Kidney (tissue), 14 donors: ENCODE results near the gene ATRX. TPM values are rescaled to one million over a fixed set of nuclear protein-coding genes. Genes with fewer than 3 reads are reported as not detected.
"Not testable (repeated sequence)": the region's sequence is repeated elsewhere in the genome, so short reads cannot be mapped to it uniquely, and the experiment has no call there.

ENCODE experiments used
- DNase-seq, 5 donors: peaks; one replicate each; pipeline ENCODE4 v3.0.0-alpha.2; 2013 to 2020
- FAIRE-seq: peaks from 2 replicates; lab custom pipeline; 2012; peaks lifted over from hg19 to GRCh38; lab: Jason Lieb, UNC
- H3K27ac ChIP-seq, 2 donors: one replicate each; pipeline ENCODE4 v1.7.0; 2013; ENCODE audit warnings: low read depth in 2 of 2, low read length in 2 of 2, inconsistent platforms in 1 of 2
- H3K27me3 ChIP-seq: one replicate; pipeline ENCODE4 v1.7.1; 2013; ENCODE audit warnings: low read length, inconsistent platforms; ENCODE audit not compliant: control insufficient read depth, insufficient read depth
- H3K36me3 ChIP-seq, 3 donors: one replicate each; pipeline versions ENCODE4 v1.7.0 to v1.7.1; 2013; ENCODE audit warnings: low read length in 3 of 3, control low read depth in 1 of 3, inconsistent platforms in 1 of 3; ENCODE audit not compliant: insufficient read depth in 3 of 3, control insufficient read depth in 2 of 3
- H3K4me1 ChIP-seq, 3 donors: one replicate each; pipeline versions ENCODE4 v1.7.0 to v1.7.1; 2013; ENCODE audit warnings: low read length in 3 of 3, inconsistent platforms in 1 of 3, low read depth in 1 of 3; ENCODE audit not compliant: control insufficient read depth in 2 of 3, insufficient read depth in 2 of 3
- H3K4me3 ChIP-seq, 3 donors: one replicate each; pipeline versions ENCODE4 v1.7.0 to v1.8.1; 2013; ENCODE audit warnings: low read length in 3 of 3, control low read depth in 1 of 3, inconsistent platforms in 1 of 3
- H3K9ac ChIP-seq, 3 donors: one replicate each; pipeline versions ENCODE4 v1.7.0 to v1.7.1; 2013; ENCODE audit warnings: low read length in 3 of 3, control low read depth in 1 of 3, inconsistent platforms in 1 of 3
- H3K9me3 ChIP-seq, 3 donors: one replicate each; pipeline versions ENCODE4 v1.7.0 to v1.7.1; 2013; ENCODE audit warnings: low read length in 3 of 3, control low read depth in 1 of 3, inconsistent platforms in 1 of 3; ENCODE audit not compliant: control insufficient read depth in 2 of 3, insufficient read depth in 1 of 3
- intact Hi-C: fragments of 100-400 bp; cut with DNase I; formaldehyde crosslinking; loops from one replicate; pipeline ENCODE4 v1.11.1; 2022
- polyA plus RNA-seq: library from polyadenylated mRNA; stranded (reverse); fragments of 350-450 nt; fragmentation: Illumina TruSeq; extraction: RNeasy Lipid Tissue Mini Kit (QIAGEN cat#74804); gene quantifications from one replicate; pipeline ENCODE4 v1.2.3, GENCODE V29; 2014; ENCODE audit warnings: low read depth, low replicate concordance; ENCODE audit not compliant: insufficient read depth
- total RNA-seq: library from RNA; stranded (reverse); fragmentation: NEBNext Ultra II Directional; extraction: Animal tissue kit (Norgen Biotek cat#: 25700); gene quantifications from one replicate; pipeline ENCODE4 v1.2.1, GENCODE V29; 2021
- TF ChIP-seq, protein P1 (sequence below): IDR thresholded peaks from 3 replicates; pipeline ENCODE4 v1.5.1; 2012; ENCODE audit warnings: mild to moderate bottlenecking, moderate library complexity, borderline replicate concordance; ENCODE audit not compliant: insufficient read depth; ENCODE audit errors: extremely low read depth
- donor health status: control.
- donor health status: control.
- donor health status: control.
- donor health status: control.
- donor health status: control.
- donor health status: DM: yes; HTN: yes; CAD: no.
- donor health status: Normal renal cell carcinoma (clear cell type).

ATRX gene
- total and polyA plus RNA-seq, 2 donors from 2014 or later: 6.0 to 93.5 TPM

DNA sequence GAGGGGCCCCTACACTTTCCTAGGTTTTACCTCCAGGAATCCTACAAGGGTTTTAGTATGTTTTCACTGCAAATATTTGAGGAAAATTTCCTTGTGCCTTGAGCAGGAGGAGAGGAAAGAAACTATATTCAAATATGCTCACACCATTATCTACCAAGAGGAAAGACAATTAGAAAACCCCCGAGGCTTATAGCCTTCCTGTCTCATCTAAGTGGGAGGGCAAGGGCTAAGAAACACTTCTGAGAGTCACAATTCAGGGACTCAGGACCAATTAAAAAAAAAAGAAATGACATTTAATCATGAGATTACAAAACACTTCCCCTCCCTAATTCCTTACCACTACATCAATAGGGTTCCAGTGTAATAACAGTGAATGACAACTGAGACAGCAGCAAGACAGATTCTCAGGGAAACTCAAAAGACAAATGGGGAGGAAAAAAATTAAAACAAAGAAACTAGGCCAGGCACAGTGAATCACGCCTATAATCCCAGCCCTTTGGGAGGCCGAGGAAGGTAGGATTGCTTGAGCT, 45.6 kb downstream of the ATRX start:
- no peaks in the 10 kb centered on the region for H3K9me3 ChIP-seq
- no peak overlapping the region for H3K27ac ChIP-seq
- H3K9ac ChIP-seq: no peak overlapping the region
- no peaks in the 10 kb centered on the region for H3K27me3 ChIP-seq
- no peak overlapping the region for H3K4me3 ChIP-seq
- H3K36me3 ChIP-seq: no peaks in the 10 kb centered on the region
- intact Hi-C loops: no loop called here
- DNase-seq (no peak), FAIRE-seq (no peak)
- no peaks in the 10 kb centered on the region for H3K4me1 ChIP-seq
- TF ChIP-seq, protein P1, sequence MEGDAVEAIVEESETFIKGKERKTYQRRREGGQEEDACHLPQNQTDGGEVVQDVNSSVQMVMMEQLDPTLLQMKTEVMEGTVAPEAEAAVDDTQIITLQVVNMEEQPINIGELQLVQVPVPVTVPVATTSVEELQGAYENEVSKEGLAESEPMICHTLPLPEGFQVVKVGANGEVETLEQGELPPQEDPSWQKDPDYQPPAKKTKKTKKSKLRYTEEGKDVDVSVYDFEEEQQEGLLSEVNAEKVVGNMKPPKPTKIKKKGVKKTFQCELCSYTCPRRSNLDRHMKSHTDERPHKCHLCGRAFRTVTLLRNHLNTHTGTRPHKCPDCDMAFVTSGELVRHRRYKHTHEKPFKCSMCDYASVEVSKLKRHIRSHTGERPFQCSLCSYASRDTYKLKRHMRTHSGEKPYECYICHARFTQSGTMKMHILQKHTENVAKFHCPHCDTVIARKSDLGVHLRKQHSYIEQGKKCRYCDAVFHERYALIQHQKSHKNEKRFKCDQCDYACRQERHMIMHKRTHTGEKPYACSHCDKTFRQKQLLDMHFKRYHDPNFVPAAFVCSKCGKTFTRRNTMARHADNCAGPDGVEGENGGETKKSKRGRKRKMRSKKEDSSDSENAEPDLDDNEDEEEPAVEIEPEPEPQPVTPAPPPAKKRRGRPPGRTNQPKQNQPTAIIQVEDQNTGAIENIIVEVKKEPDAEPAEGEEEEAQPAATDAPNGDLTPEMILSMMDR: no peak

DNA sequence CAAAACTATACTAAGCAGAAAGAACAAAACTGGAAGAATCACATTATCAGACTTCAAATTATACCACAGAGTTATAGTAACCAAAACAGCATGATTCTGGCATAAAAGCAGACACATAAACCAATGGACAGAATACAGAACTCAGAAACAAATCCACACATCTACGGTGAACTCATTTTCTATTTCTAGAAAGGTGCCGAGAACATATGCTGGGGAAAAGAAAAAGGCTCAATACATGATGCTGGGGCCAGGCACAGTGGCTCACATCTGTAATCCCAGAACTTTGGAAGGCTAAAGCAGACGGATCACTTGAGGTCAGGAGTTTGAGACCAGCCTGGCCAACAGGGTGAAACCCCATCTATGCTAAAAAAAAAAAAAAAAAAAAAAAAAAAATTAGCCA, 52.7 kb downstream of the ATRX start:
- no peak overlapping the region for H3K9ac ChIP-seq
- no peak overlapping the region for H3K4me3 ChIP-seq
- H3K9me3 ChIP-seq: no peaks in the 10 kb centered on the region
- DNase-seq: no peak
- no peak overlapping the region for H3K27ac ChIP-seq
- TF ChIP-seq, protein P1: no peak
- H3K4me1 ChIP-seq: no peaks in the 10 kb centered on the region
- intact Hi-C loops: no loop called here
- H3K27me3 ChIP-seq: no peaks in the 10 kb centered on the region
- FAIRE-seq: no peak
- no peaks in the 10 kb centered on the region for H3K36me3 ChIP-seq

DNA sequence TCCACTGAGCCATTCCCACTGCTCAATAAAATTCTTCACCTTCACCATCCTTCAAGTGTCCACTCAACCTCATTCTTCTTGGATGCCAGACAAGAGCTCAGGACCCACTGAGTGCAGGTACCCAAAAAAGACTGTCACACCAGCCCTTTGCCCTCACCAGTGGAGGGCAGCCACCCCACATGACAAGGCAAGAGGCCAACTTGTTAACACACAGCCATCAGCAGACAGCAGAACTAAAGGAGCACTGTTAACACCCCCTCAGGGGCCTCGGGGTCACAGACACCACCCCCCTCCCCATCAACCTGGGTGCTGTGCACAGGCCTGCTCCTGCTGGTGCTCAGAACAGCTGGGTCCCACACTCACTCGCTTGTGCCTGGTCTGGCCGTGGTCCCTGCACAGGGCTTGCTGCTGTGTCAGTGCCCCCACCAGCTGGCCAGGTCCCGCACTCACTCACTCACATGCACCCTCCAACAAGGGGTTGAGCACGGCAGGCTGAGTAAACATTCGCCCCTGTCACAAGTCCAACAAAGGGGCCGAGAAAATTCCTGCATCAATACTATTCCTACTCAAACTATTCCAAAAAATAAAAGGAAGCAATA, 54.1 kb downstream of the ATRX start:
- Histone ChIP-seq H3K36me3 (no peaks in the 10 kb centered on the region), H3K27me3 (no peaks in the 10 kb centered on the region), H3K4me1 (no peaks in the 10 kb centered on the region), H3K4me3 (no peak overlapping the region), H3K9me3 (no peaks in the 10 kb centered on the region), H3K27ac (no peak overlapping the region), H3K9ac (no peak overlapping the region)
- no peak for DNase-seq
- FAIRE-seq: no peak
- TF ChIP-seq, protein P1: no peak
- intact Hi-C loops: no loop called here

DNA sequence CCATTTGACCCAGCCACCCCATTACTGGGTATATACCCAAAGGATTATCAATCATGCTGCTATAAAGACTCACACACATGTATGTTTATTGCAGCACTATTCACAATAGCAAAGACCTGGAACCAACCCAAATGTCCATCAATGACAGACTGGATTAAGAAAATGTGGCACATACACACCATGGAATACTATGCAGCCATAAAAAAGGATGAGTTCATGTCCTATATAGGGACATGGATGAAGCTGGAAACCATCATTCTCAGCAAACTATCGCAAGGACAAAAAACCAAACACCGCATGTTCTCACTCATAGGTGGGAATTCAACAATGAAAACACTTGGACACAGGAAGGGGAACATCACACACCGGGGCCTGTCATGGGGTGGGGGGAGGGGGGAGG, 59.9 kb downstream of the ATRX start:
- intact Hi-C loops, H3K4me1 ChIP-seq, H3K27me3 ChIP-seq, H3K9ac ChIP-seq, H3K4me3 ChIP-seq, H3K27ac ChIP-seq, DNase-seq, H3K36me3 ChIP-seq, FAIRE-seq, H3K9me3 ChIP-seq: not testable (repeated sequence)
